ENCODE data around the gene SPATA16.
"Not testable (repeated sequence)": the region's sequence is repeated elsewhere in the genome, so short reads cannot be mapped to it uniquely, and the experiment has no call there.

The SPATA16 gene, protein sequence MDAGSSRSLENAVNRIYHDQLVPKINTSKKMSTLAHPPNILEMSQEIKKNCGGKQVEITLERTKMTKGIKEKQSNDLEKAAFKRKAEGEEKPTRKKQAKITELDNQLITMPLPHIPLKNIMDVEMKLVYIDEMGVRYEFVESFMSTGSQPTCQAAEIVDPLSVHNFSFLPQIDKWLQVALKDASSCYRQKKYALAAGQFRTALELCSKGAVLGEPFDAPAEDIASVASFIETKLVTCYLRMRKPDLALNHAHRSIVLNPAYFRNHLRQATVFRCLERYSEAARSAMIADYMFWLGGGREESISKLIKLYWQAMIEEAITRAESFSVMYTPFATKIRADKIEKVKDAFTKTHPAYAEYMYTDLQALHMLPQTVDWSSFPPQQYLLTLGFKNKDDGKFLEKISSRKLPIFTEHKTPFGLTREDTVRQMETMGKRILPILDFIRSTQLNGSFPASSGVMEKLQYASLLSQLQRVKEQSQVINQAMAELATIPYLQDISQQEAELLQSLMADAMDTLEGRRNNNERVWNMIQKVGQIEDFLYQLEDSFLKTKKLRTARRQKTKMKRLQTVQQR

DNA sequence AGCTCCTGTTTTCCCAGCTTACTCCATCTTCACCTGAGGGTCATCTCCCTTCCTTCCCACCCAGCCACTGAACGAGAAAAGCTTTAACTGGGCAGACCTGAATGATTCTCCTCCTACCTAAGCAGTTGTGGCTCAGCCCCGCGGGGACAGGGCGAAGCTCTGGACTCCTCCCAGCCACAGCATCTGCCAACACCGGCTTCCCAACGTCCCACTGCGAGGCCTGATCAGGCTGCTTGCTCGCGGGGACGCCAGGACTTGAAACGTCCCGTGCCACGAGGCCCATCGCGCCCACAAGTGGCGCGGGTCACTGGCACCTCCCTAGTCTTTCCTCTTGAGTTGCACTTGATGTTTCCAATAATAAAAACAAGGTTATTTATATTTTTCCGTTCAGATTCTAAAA, at the start of gene SPATA16:
Gene SPATA16, minus strand, starts transcription at position 250 of the 400 bp plus-strand sequence. CDS start 23,504 bp downstream, outside the sequence.
- DNase-seq (ENCODE audit: low read depth in 1 of 2, low spot score in 1 of 2), result no peak

DNA sequence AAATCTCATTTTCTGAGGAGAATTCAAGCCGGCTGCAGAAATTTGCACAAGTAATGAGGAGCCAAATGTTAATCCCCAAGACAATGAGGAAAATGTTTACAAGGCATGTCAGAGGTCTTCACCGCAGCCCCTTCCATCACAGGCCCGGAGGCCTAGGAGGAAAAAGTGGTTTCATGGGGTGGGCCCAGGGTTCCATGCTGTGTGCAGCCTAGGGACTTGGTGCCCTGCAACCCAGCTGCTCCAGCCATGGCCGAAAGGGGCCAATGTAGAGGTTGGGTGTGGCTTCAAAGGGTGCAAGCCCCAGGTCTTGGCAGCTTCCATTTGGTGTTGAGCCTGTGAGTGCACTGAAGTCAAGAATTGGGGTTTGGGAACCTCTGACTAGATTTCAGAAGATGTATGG, 42.0 kb upstream of the SPATA16 start:
- not testable (repeated sequence) for DNase-seq (ENCODE audit: low read depth in 1 of 2, low spot score in 1 of 2)

DNA sequence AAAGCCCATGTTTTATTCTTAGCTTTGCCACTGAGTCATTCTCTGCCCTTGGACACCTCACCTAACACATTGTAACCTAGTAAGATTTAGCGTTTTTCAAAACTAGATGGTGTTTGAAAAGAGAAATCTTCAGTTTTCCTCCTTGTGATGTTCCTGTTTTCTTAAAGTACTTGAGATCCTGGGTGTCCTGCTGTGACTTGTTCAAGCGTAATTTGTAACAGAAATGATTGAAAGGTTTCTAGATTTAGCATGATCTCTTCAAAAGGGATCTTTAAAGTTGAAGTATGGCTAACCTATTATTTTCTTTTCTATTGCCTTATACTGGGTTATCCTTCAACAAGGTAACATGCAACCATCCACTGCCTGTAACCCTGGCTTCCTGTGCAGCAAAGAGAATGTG, 32.6 kb upstream of the SPATA16 start:
- DNase-seq (ENCODE audit: low read depth in 1 of 2, low spot score in 1 of 2), result no peak

DNA sequence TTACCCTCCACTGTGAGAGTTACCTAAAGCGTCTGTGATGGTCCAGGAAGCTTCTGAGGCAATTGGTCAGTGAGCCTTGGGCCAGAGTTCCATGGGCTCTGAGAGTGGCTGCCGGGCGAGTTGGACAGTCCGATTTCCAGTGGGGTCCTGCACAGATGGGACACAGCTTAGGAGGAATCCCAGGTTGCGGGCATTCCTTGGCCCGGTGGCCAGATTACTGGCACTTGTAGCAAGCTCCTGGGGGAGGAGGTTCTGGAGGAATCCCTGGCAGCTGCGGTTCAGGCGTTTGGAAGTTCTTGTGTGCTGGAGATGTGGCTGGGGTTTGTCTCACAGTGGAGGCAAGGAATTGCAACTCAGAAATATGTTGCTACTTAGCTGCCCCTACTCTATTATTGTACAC, 18.1 kb upstream of the SPATA16 start:
- DNase-seq (ENCODE audit: low read depth in 1 of 2, low spot score in 1 of 2), result not testable (repeated sequence)

DNA sequence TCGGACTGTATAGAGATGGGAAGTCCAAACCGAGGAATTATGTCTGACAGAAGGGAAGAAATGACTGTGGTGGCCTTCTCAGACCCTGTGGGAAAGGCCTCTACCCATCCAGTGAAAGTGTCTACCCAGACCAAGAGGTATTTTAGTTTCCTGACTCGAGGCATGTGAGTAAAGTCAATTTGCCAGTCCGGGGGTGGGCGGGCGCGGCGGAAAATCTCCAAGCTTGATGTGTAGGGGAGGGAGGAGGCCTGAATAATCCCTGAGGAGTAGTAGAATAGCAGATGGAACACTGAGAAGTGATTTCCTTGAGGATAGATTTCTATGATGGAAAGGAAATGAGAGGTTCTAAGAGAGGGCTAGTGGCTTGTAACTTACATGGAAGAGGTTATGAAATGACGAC, 15.5 kb upstream of the SPATA16 start:
- not testable (repeated sequence) for DNase-seq (ENCODE audit: low read depth in 1 of 2, low spot score in 1 of 2)

DNA sequence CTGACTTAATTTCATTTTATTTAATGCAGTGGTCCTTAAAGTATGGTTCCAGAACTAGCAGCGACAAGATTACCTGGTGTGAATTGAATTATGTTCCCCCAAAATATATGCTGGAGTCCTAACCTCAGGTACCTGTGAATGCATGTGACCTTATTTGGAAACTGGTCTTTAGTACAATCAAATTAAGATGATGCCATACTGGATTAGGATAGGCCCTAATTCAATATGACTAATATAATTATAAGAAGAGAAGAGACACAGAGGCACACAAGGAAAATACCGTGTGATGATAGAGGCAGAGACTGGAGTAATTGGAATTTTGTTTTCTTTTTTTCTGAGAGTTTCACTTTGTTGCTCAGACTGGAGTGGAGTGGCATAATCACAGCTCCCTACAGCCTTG, 12.6 kb upstream of the SPATA16 start:
- no peak for DNase-seq (ENCODE audit: low read depth in 1 of 2, low spot score in 1 of 2)

DNA sequence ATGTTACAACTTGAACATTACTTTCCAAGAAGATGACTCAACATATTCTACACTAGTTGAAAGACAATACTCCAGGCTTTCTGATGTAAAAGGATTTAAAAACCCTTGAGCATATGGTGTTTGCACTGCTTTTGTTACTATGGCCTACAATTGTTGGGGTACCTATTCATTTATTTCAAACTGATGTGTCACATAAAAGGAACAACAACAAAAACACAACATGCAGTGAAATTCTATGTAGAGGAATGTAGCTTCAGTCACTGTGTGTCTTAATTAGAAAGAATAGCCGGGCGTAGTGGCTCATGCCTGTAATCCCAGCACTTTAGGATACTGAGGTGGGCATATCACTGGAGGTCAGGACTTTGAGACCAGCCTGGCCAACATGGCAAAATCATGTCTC, 1.6 kb downstream of the SPATA16 start:
- DNase-seq (ENCODE audit: low read depth in 1 of 2, low spot score in 1 of 2), result no peak

DNA sequence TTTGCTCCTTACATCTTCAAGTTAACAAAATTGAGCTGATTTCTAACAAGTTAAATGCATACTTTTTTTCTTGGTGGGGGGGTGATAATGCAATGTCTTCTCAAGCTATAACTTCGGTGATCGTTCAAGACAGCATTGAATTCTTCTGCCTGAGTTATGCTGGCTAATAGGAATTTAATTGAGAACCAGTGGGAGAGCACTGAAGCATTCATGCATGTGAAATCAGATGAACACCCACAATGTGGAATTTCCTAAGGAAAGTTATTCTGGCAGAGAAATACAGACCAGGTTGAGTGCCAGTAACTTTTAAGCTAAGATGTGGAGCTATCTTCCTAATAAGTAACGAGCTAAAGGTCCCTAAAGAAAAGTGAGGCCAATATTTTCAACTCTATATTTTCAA, 3.0 kb downstream of the SPATA16 start:
- DNase-seq (ENCODE audit: low read depth in 1 of 2, low spot score in 1 of 2), result no peak

DNA sequence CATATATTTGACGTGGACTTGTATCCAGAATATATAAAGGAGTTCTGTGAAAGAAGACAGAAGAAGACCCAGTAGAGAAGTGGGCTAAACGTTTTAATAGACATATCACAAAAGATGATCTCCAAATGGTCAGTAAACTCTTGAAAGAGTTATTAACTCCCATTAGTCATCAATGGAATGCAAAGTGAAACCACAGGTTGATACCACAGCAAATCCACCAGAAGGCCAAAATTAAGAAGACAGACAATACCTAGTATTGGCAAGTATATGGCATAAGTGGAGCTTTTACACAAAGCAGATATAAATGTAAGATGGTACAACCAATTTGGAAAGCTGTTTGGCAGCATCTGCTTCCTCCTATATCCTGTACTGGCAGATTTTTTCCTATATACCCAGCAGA, 6.0 kb downstream of the SPATA16 start:
- no peak for DNase-seq (ENCODE audit: low read depth in 1 of 2, low spot score in 1 of 2)

DNA sequence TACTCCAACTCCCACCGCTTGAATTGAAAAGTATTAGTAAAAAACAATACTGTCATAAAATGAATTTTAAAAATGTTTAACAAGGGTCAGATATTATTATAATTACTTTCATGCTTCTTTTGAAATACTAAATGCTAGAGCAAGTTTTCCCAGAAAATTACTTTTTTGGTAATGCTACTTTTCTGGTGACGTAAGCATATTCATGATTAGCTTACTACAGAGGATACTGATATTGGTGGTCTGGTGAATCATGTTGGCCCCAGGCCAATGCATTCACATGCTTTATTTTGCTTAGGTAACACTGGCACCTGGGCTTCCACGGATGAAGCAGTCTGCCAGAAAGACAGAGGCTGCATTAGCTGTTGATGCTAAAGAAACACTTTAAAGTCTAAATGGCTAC, 12.4 kb downstream of the SPATA16 start:
- DNase-seq (ENCODE audit: low read depth in 1 of 2, low spot score in 1 of 2), result no peak

DNA sequence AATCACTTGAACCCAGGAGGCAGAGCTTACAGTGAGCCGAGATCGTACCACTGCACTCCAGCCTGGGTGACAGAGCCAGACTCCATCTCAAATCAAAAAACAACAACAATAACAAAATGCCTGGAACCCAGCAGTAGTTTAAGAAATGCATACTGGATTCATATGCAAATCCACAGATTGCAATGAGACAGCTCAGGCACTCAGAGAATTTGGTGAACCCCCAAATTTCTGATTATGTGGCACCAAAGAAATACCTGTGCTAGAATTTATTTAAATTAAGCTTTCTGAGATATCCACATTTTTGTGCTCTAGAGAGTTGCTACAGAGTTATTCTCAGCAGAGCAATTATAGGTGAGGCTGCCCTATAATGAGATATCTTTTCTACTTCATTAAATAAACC, 29.7 kb downstream of the SPATA16 start:
- DNase-seq (ENCODE audit: low read depth in 1 of 2, low spot score in 1 of 2), result no peak

DNA sequence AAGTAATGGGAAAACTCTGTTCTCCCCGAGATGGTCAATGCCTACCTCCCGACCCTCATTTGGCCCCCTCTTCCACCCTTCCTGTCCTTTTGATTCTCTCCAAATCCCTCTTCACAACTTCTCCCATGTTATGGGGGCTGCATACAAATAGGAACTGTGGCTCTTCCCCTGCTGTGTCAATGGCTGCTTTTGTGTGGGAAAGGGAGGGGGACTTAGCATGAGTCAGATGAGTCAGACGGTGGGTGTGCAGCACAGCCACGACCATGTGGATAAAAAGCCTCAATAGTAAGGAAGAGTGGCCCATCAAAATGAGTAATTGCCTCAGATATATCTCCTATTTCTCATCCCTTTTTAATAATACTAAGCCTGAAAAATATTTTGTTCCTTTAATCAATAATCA, 31.9 kb downstream of the SPATA16 start:
- no peak for DNase-seq (ENCODE audit: low read depth in 1 of 2, low spot score in 1 of 2)

DNA sequence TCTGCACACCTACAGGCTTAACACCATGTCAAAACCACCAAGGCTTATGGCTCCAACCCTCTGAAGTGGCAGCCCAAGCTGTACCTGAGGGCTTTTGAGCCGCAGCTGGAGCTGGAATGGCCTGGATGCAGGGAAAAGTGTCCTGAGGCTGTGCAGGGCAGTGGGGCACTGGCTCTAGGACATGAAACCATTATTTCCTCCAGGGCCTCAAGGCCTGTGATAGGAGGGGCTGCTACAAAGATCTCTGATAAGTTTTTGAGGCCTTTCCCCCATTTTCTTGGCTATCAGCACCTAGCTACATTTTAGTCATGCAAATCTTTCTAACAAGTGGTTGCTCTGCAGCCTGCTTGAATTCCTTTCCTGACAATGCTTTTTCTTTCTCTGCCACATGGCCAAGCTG, 37.6 kb downstream of the SPATA16 start:
- no peak for DNase-seq (ENCODE audit: low read depth in 1 of 2, low spot score in 1 of 2)

DNA sequence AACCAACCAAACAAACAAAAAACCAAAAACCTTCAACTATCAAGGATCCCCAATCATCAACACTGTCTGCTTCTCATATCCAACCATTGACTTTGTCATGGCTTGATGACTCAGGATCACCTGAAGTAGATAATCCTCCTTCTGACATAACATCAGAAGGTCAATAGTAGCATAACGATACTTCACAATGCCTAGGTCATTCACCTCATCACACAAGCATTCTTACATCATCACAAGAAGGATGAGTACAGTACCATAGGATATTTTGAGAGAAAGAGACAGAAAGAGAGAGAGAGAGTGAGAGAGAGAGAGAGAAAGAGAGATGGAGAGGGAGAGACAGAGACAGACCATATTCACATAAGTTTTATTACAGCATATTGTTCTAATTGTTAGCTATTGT, 42.1 kb downstream of the SPATA16 start:
- no peak for DNase-seq (ENCODE audit: low read depth in 1 of 2, low spot score in 1 of 2)

DNA sequence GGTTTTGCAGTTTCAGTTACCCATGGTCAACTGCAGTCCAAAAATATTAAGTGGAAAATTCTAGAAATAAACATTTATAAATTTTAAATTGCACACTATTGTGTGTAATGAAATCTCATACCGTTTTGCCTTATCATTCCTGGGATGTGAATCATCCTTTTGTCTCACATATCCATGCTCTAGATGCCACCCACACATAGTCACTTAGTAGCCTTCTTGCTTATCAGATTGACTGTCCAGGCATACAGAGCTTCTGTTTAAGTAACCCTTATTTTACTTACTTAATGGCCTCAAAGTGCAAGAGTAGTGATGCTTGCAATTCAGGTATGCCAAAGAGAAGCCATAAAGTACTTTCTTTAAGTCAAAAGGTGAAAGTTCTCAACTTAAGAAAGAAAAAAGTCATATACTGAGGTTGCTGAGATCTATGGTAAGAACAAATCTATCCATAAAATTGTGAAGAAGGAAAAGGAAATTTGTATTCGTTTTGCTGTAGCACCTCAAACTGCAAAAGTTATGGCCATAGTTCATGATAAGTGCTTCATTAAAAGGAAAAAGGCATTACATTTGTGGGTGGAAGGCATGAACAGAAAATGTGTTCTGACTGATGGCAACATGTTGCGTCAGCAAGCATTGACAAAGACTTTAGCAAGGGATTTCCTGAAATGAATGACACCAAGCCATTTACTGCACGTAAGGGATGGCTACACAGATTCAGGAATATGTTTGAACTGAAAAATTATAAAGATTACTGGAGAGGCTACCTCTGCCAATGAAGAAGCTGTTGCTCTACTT, 43.8 kb downstream of the SPATA16 start:
- no peak for DNase-seq (ENCODE audit: low read depth in 1 of 2, low spot score in 1 of 2)

DNA sequence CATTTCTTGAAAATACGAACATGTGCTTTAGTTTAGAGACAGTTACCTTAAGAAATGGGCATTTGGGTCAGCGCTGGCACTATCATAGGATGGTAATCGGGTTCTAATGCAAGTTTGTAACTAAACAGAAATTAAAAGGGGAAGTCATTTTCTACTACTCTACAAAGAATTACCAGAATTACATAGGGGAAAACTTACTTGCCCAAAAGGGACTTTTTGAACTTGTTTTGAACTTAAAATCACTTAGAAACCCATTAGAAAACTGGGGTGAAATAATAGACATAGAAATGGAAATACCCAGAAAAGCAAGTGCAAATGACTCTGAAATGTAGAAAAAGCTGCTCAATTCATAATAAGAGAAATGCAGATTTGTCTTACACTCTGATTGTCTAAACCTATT, 44.9 kb downstream of the SPATA16 start:
- DNase-seq (ENCODE audit: low read depth in 1 of 2, low spot score in 1 of 2), result no peak

DNA sequence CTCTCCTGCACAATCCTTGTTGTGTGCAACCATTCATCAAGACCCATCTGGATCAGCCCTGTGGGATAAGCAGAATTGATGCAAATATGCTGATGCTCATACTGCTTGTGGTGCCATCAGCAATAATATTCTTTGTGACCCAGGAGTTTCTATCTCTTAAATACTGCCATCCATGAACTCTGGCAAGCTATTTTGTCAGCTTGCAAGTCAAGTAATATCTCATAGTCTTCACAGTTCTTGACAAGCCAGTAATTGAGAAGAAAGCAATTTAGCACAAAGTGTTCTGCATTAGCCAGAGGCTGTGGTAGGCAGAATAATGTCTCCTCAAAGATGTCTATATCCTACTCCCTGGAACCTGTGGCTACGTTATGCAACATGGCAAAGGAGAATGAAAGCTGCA, 49.0 kb downstream of the SPATA16 start:
- no peak for DNase-seq (ENCODE audit: low read depth in 1 of 2, low spot score in 1 of 2)

DNA sequence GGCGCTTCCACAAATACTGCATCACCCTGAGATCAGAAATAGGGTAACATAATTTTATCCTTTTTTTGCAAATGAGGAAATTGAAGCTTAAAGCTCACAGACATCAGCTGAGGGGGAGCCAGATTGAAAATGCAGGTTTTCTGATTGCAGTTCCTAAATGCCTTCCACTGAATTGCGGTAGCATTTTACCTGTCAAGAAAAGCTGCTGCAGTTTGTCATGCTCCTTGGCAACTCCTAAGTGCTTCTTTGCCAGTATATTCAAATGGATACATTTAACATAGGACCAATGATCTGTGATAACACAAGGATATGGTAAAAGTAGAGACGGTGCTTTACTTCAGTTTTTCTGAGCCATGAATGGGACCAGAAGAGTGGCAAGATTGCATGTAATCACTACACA, 50.5 kb downstream of the SPATA16 start:
- no peak for DNase-seq (ENCODE audit: low read depth in 1 of 2, low spot score in 1 of 2)

DNA sequence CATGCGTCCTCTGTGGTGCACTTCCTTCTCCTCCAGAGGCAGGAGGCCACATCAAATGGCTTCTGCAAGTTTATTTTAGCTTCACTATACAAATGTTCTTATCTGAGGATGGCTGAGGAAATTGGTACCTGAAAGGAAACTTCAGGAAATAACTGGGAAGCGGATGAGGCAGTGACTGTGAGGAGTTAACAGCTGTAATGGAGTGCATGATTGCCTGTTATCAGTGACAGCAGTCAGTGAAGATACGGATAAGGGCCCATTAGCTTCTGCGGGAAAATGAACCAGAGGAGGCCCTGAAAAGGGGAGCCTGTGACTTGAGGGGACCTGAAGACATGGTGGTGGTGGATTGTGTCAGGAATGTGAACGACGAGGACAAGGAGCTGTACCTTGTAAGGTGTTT, 51.8 kb downstream of the SPATA16 start:
- no peak for DNase-seq (ENCODE audit: low read depth in 1 of 2, low spot score in 1 of 2)

DNA sequence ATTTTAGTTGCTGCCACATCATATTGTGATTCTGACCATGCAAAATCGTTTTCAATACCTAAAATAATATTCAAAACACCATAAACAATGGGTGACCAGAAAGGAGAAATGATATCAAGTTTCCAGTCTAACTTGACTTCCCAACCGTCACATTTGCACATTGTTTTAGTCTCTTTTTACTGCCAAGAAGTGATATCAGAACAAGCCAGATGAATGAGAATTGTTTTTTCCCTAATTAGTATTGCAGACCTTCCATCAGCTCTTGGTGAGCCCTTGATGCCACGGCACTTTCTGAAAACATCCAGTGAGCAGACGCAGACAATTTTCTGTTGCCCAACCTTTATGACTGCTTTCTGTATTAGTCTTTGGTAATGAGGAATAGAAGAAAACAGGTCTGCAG, 62.5 kb downstream of the SPATA16 start:
- no peak for DNase-seq (ENCODE audit: low read depth in 1 of 2, low spot score in 1 of 2)

DNA sequence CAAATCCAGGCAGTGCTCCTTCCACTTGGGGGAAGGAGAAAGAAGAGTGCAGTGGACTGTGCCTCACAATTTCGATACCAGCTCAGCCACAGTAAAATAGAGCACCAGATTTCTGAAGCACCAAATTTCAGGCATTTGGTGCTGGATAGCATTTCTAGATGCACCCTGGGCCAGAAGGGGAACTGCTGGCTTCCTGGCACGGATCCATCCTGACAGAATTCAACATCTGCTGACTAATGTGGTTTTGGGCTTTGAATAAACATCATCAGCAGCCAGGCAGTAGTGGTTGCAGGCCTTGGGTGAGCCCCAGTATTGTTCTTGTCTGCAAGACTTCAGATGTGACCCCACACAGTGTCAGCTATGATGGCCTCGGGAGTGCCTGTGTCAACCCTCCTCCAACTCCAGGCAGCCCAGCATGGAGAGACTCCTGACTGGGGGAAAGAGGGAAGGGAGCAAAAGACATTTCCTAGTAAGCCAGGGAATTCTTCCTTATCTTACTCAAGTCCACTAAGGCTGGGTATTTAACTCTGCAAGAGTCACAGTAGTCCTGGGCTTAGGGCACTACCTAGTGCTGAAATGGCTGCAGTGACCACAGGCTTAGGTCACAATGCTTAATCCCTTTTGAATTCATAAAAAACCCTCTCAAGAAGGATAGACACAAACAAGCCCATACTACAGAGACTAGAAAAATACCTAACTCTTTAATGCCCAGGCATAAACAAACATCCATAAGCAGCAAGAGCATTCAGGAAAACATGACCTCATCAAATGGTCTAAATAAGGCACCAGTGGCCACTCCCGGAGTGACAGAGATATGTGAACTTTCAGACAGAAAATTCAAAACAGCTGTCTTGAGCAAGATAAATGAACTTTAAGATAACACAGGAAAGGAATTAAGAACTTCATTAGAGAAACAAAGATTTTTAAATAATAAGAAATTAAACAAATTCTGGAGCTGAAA, 74.7 kb downstream of the SPATA16 start:
- DNase-seq (ENCODE audit: low read depth in 1 of 2, low spot score in 1 of 2), result no peak

Data from activated CD4-positive, alpha-beta T cell treated with anti-CD3 and anti-CD28 coated beads, Interleukin-2, amount 50 U/mL, for 24 hours (primary cell).